WTC11 (cell line): Measurements from ENCODE around the gene MDM4.

Source experiments
- ZNF263 ChIP-seq: sonication (generic); formaldehyde crosslinking; IDR thresholded peaks from 2 replicates; pipeline ENCODE4 v1.8.1; 2022; ENCODE audit warnings: low read depth, mild to moderate bottlenecking, moderate library complexity, missing genetic modification reagents
- TF ChIP-seq, protein P1 (sequence below): fragments of 200-600 bp; IDR thresholded peaks from 2 replicates; pipeline ENCODE4 v1.8.0; 2022; ENCODE audit warnings: antibody characterized with exemption

DNA sequence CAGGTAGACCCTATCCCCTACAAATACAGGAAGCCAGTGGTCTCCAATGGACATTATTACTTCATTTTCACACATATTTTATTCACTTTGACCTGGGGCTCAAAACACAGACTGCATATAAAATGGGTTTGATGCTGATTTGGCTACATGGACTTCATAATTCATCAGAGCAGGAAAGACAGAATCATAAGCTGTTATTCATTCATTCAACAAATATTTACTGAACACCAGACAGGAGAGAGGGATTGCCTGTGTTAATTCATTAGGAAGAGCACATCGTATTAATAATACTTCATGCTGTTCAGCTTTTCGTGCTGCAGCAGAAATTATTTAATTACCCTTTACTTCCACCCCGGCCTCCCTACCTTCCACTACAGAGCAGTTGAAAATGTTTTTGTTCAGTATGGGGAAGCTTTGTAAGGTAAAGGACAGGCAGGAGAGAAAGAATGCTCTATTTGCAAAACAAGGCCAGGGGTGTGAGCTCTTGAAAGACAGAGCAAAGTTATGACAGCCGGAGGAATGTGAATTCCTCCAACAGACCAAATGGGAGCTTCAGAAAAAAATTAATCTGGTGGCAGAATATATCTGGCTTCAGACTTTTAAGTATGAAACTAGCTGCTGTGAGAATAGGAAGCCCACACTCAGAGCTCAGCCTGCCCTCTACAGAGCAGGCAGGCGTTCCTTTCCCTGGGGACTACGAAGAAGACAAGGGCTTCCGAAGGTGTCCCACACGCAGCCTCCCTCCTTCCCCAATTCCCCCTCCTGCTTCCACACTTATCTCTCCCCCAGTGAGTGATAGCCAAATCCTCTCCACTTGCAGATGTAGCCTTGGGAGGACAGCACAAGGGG, 58.0 kb downstream of the MDM4 start:
- TF ChIP-seq, protein P1, sequence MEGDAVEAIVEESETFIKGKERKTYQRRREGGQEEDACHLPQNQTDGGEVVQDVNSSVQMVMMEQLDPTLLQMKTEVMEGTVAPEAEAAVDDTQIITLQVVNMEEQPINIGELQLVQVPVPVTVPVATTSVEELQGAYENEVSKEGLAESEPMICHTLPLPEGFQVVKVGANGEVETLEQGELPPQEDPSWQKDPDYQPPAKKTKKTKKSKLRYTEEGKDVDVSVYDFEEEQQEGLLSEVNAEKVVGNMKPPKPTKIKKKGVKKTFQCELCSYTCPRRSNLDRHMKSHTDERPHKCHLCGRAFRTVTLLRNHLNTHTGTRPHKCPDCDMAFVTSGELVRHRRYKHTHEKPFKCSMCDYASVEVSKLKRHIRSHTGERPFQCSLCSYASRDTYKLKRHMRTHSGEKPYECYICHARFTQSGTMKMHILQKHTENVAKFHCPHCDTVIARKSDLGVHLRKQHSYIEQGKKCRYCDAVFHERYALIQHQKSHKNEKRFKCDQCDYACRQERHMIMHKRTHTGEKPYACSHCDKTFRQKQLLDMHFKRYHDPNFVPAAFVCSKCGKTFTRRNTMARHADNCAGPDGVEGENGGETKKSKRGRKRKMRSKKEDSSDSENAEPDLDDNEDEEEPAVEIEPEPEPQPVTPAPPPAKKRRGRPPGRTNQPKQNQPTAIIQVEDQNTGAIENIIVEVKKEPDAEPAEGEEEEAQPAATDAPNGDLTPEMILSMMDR, result no peak
- TF ChIP-seq ZNF263 (CRISPR knock-in tag), result no peak
